CD4-positive, alpha-beta T cell treated with Interleukin-12 subunit alpha and Interleukin-12 subunit beta, for 1 hour (primary cell): ENCODE measurements around the gene PRKCH.

Experiments
- DNase-seq: peaks from one replicate; pipeline ENCODE4 v3.0.0-alpha.2; 2020

PRKCH gene

GRCh38 chr14:61478971-61479473, 157.6 kb downstream of the PRKCH start:
- no peak for DNase-seq

DNA sequence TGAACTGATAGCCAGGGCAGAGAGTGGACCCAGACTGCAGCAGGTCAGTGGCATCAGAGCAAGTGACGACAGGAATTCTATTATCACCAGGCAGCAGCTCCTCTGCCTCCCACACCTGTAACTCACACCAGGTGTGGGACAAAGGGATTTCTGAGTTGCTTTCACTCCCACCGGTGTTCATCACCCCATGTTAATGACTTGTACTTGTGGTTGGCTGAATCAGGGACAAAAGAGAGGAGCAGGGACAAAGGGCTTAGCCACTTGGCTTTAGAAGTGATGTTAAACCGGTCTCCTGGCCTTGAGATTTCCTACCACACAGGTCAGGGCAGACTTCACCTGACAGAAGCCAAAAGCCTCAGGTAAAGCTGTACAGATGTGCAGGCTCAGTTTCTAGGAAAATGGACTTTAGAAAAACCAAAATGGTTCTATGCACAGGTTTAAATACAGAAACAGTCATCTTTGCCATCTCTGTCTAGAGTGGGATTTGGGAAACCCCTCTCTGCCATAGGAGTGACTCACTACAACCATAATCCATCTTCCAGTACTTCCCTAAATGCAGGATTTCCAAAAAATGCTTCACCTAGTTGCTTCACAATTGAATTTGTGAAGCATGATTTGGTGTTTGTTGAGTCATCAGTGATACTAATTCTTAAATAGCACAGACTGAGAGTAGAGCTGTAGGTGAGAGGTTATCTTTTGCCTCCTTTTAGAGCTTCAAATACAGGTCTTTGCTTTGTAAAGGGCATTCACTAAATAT, 158.5 kb downstream of the PRKCH start:
- DNase-seq = no peak

- no peak for DNase-seq
Observed at GRCh38 chr14:61480704-61481285, 159.4 kb downstream of the PRKCH start.

- no peak for DNase-seq
Observed at GRCh38 chr14:61481701-61482100, 160.3 kb downstream of the PRKCH start.

GRCh38 chr14:61482348-61483206, 161.2 kb downstream of the PRKCH start:
- no peak for DNase-seq

- no peak for DNase-seq
Observed at GRCh38 chr14:61483476-61483875, 162.1 kb downstream of the PRKCH start.

- no peak for DNase-seq
Observed at GRCh38 chr14:61484031-61484430, 162.7 kb downstream of the PRKCH start.

DNA sequence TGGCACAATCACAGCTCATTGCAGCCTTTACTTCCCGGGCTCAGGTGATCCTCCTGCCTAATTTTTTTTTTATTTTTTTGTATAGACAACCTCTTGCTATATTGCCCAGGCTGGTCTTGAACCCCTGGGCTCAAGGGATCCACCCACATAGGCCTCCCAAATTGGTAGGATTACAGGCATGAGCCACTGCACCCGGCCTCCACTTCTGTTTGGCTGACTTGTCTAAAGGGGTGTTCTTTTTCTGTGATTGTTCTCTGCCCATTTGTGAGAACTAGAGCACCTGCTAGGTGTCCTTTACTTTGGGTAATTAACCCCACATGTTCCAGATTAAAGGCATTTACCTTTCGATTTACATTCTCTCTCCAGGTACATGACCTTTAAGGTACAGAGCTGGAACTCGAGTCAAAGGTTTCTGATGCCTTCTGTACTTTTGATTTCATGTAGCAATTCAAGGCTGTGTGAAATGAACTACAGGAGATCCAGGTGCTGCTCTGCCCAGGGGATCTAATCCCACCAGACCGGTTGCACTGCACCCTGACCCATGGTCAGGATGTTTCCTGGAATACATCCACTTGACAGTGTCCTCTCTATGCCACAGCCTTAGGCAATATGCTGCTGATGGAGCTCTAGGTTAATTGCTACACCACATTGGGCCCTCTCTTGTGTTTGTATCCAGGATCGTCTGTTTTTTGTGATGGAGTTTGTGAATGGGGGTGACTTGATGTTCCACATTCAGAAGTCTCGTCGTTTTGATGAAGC, 163.6 kb downstream of the PRKCH start:
- no peak for DNase-seq

- DNase-seq = no peak
Observed at GRCh38 chr14:61485661-61486060, 164.3 kb downstream of the PRKCH start.

GRCh38 chr14:61486930-61487495, 165.6 kb downstream of the PRKCH start:
- DNase-seq = no peak

- no peak for DNase-seq
Observed at GRCh38 chr14:61488417-61489401, 167.3 kb downstream of the PRKCH start.

GRCh38 chr14:61489512-61489911, 168.1 kb downstream of the PRKCH start:
- no peak for DNase-seq

DNA sequence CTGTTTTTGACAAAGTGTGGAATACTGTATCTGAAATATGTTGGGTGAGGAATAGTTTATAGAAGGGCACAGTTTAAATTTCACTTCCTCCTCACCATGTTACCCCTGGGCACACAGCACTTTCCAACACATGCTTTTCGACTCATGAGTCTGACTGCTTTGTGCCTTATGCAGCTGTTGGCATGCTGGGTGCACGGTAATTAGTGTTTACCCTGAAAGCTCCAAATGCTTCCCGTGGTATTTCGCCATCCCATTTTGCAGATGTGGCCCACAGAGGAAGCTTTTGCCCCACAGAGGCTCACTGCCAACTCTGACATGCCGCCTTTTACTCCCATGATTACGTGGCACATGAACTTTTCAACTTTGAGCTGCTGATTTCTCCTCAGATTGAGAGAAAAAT, 168.6 kb downstream of the PRKCH start:
- DNase-seq = no peak

GRCh38 chr14:61491224-61491623, 169.8 kb downstream of the PRKCH start:
- no peak for DNase-seq

- no peak for DNase-seq
Observed at GRCh38 chr14:61491876-61492434, 170.6 kb downstream of the PRKCH start.

- DNase-seq = no peak
Observed at GRCh38 chr14:61492474-61492873, 171.1 kb downstream of the PRKCH start.

- no peak for DNase-seq
Observed at GRCh38 chr14:61493239-61493638, 171.9 kb downstream of the PRKCH start.

DNA sequence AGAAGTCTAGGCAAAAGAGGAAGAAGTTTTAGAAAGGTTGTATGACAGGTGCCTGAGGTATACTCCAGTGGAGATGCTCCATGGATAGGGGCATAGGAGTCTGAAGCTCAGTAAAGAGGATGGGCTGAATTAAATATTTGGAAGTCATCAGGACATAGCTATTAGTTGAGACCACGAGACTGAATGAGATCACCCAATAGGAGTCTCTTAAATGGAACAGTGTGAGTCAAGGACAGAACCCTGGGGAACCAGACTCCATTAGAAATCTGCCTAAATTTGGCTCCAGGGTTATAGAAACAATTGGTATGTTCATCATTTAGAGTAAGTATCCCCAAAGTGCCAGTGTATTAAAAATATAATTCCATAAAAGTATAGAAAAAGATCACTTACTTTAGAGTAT, 172.6 kb downstream of the PRKCH start:
- DNase-seq = no peak

DNA sequence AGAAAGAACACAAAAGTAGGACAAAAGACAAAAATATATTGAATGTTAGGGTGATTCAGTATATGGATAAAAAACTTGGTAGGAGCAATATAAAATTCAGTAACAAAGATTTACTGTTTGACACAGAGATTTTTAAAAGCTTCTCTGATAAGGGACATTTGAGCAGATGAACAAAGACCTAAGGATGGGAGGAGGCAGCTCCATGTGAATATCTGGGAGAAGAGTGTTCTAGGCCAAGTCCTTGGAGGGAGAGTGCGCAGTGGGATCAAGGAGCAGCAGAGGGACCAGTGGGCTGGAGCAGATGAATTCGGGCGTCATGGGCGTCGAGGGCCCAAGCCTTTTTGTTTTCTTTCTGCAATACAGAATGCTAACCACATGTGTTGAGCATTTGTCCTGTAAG, 174.4 kb downstream of the PRKCH start:
- DNase-seq = no peak

GRCh38 chr14:61498303-61498702, 176.9 kb downstream of the PRKCH start:
- no peak for DNase-seq

DNA sequence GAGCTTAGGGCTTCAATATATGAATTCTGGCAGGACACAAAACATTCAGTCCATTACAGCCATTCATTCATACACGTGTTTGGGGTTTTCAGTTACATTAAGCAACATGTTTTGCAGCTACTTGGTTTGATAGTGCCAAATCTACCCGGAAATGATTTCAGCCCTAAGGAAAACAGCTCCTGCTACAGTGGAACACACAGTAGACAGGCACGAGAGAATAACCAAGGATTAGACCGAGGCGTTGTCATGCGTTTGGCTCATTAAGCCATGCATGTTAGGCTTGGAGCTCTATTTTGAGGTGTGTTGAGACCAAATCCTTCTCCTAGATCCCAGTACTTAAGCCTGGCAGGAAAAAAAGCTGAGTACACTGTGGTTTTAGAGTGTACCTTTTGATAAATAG, 177.4 kb downstream of the PRKCH start:
- no peak for DNase-seq
